GM12865 (cell line): Measurements from ENCODE around the gene SP8.

Experiments
- DNase-seq: peaks from one replicate; pipeline ENCODE4 v3.0.0; 2010; ENCODE audit warnings: low read depth
- H3K4me3 ChIP-seq: 2 replicates; pipeline ENCODE4 v1.5.1; 2011; ENCODE audit warnings: mild to moderate bottlenecking, low read depth, low read length, control low read depth
- TF ChIP-seq, protein P1 (sequence below): IDR thresholded peaks from 2 replicates; pipeline ENCODE4 v1.5.1; 2011; ENCODE audit warnings: low read length, control low read depth, low read depth, inconsistent platforms; ENCODE audit not compliant: insufficient read depth; ENCODE audit errors: missing control alignments

Gene SP8

DNA sequence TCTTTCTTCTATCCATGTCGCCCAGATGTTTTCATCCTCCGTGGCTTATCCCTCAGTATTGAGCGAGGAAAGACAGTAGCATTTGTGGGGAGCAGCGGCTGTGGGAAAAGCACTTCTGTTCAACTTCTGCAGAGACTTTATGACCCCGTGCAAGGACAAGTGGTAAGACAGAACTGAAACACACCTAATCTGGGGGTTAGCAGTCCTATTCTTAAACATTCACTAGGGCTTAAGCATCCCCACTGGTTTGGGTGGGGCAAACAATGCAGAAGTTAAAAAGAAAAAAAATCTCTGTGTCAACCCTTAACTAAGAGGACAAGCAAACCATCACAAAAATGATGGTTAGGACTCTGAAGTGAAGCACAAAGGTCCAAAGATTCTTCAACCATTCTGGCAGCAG lies 43.8 kb downstream of the SP8 start:
- no peak for DNase-seq
- TF ChIP-seq, protein P1, sequence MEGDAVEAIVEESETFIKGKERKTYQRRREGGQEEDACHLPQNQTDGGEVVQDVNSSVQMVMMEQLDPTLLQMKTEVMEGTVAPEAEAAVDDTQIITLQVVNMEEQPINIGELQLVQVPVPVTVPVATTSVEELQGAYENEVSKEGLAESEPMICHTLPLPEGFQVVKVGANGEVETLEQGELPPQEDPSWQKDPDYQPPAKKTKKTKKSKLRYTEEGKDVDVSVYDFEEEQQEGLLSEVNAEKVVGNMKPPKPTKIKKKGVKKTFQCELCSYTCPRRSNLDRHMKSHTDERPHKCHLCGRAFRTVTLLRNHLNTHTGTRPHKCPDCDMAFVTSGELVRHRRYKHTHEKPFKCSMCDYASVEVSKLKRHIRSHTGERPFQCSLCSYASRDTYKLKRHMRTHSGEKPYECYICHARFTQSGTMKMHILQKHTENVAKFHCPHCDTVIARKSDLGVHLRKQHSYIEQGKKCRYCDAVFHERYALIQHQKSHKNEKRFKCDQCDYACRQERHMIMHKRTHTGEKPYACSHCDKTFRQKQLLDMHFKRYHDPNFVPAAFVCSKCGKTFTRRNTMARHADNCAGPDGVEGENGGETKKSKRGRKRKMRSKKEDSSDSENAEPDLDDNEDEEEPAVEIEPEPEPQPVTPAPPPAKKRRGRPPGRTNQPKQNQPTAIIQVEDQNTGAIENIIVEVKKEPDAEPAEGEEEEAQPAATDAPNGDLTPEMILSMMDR, result no peak
- no peak overlapping the region for H3K4me3 ChIP-seq

DNA sequence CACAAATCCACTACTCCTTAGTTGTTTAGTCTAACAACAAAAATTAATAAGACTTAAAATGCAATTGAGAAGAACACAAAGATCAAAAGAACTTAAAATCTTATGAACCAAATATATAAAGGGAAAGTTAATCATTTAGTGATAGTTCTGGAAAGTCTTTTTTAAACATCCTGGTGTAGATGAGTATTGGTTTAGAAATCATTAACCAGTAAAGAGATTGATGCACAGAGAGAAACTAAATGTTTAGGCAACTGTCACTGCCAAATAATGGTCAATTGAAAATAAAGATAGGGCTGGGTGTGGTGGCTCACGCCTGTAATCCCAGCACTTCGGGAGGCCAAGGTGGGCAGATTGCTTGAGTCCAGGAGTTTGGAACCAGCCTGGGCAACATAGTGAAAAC lies 44.9 kb downstream of the SP8 start:
- DNase-seq, result no peak
- no peak overlapping the region for H3K4me3 ChIP-seq
- TF ChIP-seq, protein P1, result no peak

DNA sequence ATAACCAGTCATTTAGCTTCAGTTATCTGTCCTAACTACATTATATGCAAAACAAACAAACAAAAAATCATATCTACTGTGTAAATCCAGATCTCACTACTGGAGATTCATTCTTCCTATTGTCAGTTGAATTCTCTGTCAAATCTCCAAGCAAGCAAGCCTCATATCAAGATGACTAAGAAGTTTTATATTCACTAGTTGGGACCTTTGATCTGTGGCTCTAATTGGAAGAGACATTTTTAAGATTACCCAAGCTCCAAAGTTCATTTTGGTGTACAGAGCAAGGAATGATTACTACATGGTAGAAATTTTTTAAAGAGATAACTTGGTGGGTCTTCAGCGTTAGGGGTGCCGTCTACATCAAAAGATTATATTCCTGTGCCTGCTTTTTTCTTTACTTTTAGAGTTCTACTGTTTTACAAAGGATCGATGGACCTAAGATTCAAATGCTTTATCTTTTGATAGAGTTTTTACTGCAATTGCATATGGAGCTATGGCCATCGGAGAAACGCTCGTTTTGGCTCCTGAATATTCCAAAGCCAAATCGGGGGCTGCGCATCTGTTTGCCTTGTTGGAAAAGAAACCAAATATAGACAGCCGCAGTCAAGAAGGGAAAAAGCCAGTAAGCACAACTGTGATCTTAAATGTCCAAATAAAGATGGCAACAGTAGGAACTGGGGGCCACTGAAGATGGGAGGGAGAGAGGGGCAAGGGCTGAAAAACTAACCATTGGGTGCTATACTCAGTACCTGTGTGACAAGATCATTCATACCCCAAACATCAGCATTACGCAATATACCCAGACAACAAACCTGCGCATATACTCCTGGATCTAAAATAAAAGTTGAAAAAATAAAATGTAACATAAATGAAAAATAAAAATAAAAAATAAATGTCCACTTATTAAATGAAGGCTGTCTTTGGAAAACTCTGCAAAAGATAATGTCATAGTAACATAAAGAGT lies 47.9 kb downstream of the SP8 start:
- H3K4me3 ChIP-seq, result no peak overlapping the region; the same call in 1 of the 2 replicates
- no peak for DNase-seq
- TF ChIP-seq, protein P1, result no peak

DNA sequence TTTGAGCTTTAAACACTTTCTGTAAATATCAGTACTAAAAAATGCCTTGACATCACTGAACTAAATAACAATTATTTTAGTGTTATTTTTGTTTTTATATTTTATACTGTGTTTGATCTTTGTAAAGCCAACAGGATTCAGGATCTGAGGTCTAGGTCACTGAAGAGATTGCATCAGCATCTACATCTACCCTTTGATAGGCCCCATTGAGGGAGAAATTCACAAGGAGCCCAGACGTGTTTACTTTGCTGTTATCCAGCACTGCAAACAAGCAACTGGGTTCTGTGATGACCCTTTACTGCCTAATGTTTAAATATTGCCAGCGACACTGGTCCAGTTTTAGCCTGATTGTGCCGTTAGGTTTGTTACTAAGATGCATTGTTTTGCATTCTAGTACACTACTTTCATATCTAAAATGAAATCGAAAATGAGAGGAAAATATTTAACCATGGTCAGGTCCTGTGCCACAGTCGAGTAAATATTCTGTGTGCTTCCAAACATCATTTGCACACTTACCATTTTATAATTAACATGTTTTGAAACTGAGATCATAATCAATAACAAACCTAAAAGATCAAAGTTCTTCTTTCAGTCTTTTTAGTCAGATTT lies 48.7 kb downstream of the SP8 start:
- TF ChIP-seq, protein P1, result no peak
- peak; percentile 30 for DNase-seq

GRCh38 chr7:20735346-20736065 lies 51.2 kb downstream of the SP8 start:
- TF ChIP-seq, protein P1, result no peak
- DNase-seq, result no peak
- H3K4me3 ChIP-seq, result no peak overlapping the region

More for the DNA sequence above, 48.7 kb downstream of the SP8 start:
- no peak overlapping the region; the same call in 1 of the 2 replicates for H3K4me3 ChIP-seq
